HG02840 (cell line): ENCODE data around the gene TP53RK.

ENCODE experiments used
- ATAC-seq: cut with Tn5 transposase; IDR thresholded peaks from one replicate; pipeline ENCODE4 v1.9.1; 2021; ENCODE audit warnings: mild to moderate bottlenecking, moderate library complexity, moderate number of reproducible peaks; ENCODE audit not compliant: unreplicated experiment, low FRiP score

TP53RK gene

DNA sequence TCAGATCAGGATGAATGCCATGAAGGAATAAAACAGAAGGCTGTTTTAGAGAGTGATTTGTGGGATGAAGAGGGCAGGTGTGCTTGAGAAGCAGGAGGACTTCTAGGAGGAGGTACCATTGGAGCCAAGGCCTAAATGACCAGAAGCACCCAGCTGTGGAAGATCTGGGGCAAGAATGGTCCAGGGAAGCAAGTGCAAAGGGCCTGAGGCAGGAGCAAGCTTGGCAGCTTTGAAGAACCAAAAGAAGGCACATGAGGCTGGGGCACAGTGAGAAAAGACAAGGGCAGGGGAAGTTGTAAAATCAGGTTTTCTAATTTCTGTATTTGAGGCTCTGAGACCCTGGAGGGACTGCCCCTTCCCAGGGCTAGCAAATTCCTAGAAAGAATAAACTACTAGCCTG is 47.8 kb downstream of the TP53RK start:
- no peak for ATAC-seq

DNA sequence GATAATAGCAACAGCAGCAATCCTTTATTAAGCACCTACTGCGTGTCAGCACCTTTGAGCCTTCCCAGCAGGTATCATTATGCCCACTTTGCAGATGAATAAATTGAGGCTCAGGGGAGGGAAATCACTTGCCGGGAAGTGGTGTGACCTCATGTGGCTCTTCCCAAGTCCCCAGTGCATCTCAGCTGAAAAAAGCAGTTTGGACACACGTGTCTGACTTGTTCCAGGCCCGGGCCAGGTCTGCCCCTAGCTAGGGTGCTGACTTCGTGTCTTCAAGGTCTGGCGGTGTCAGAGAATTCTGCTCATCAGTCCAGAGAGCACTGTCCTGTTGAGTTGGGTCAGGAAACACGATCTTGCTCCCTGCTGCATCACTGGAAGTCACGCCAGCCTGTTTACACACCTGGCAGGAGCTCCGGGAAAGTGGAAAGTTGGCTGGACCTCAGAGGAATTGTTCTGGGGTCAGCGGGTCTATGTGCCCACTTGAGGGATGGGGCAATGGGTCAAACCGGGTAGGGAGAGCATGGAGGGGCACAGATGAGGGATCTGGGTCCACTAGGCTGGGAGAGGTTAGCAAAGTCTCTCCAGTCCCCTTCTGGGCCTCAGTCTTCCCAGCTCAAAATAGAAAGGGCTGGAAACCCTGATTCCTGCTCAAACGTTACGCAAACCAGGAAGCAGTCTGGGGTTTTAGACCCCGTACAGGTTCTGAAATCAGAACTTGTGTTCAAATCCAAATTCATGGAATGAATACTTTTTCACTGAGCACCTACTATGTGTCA is 48.5 kb downstream of the TP53RK start:
- ATAC-seq = no peak

GRCh38 chr20:46640044-46640443 is 49.2 kb downstream of the TP53RK start:
- no peak for ATAC-seq

DNA sequence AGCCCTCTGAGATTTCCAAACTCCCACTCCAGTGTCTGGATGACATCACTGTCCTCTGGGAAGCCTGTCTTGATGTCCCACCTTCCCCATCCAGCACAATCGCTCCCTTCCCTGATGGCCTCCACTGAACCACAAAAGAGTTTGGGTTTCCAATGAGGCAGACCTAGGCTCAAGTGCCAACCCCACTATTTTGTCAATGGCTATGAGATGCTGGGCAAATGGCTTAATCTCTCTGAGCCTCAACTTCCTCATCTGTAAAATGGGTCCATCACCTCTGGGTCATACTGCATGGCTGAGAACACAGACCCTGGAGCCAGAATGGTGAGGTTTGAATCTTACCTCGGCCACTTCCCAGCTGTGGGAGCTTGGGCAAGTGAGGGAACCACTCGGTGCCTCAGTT is 49.7 kb downstream of the TP53RK start:
- no peak for ATAC-seq

- no peak for ATAC-seq
Observed at GRCh38 chr20:46638898-46639274, 50.4 kb downstream of the TP53RK start.

GRCh38 chr20:46638134-46638897 is 50.9 kb downstream of the TP53RK start:
- ATAC-seq = no peak

DNA sequence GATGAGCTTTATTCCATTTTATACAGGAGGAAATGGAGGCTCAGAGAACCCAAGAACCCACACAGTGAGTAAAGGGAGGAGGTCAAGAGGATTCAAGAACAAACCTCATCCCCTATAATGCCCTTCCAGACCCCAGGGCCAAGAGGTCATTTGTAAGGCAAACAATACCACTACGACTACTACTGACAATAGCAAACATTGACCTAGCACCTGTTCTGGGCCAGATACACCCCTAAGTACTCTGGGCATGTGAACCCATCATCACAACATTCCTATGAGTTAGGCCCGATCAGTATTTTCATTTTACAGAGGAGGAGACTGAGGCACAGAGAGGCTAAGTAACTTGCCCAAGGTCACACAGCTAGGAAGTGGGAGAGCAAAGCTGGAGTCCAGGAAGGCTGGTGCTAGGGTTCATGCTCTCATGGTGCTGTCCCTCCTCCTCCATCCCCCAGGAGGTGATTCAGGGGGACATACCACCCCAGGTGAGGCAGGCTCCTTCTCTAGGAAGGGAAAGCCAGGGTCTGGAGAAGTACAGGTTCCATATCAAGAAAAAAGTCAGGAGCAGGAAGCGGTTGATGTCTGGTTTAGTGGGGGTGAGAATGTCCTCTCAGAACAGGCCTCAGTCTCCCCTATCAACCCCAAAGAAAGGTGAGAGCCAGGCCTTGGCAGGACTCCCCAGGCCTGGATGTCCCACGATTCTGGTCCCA is 51.7 kb downstream of the TP53RK start:
- no peak for ATAC-seq

DNA sequence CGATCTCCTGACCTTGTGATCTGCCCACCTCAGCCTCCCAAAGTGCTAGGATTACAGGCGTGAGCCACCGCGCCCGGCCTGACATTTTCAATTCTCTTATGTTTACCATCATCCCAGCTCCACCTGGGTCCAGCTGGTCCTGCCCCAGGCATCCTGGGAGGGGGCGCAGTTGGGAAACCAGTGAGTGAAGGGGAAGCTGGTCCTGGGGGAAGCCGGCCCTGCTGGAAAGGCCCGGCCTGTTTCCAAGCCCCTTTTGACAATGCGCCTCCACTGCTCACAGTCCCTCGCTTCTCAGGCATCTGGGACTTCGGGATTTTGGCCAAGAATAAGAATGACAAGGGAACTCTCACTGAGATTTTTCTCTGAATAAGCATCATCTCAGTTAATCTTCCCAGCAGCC is 52.2 kb downstream of the TP53RK start:
- no peak for ATAC-seq

- ATAC-seq = no peak
Observed at GRCh38 chr20:46636514-46636913, 52.7 kb downstream of the TP53RK start.

DNA sequence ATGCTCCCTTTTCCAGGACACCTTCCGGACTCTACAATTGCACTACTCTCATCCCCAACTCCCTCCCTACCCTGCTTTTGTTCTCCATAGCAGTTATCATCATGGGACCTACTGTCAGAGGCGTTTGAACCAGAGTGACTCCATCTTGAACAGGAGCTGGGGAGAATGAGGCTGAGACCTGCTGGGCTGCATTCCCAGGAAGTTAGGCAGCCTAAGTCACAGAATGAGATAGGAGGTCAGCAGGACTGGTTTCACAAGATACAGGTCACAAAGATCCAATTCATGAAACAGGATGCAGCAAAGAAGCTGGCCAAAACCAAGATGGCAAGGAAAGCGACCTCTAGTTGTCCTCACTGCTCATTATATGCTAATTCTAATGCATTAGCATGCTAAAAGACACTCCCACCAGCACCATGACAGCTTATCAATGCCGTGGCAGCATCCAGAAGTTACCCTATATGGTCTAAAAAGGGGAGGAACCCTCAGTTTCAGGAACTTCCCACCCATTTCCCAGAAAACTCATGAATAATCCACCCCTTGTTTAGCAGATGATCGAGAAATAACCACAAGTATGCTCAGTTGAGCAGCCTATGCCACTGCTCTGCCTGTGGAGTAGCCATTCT is 53.6 kb downstream of the TP53RK start:
- ATAC-seq = no peak

DNA sequence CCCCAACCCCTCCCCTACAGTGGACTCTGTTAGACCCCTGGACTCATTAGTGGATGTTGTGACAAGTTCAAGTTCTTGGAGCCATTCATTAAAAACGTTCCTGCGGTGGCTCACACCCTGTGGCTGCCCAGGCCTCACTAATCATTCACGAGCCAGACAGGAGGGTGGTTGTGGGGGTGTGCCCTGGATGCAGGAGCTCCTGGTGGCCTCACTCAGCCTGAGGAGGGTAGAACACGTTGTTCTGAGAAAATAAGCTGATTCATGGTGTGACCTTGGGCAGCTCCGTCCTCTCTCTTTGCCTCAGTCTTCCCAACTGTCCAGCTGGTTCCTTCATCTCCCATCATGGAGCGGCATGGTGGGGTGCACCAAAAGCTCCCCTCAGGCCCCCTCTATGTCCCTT is 54.7 kb downstream of the TP53RK start:
- no peak for ATAC-seq
